8988T (cell line): ENCODE measurements around the gene KLRF1.

Experiments used
- DNase-seq: peaks from one replicate; pipeline ENCODE4 v3.0.0; 2011

The KLRF1 gene

GRCh38 chr12:9827209-9827888, at the start of gene KLRF1:
TSS of gene KLRF1 (plus strand) at chr12:9827481. CDS start at chr12:9827545, 64 bp downstream.
- DNase-seq: no peak

GRCh38 chr12:9779209-9779608, 48.1 kb upstream of the KLRF1 start:
- DNase-seq: no peak

- no peak for DNase-seq
Observed at GRCh38 chr12:9781360-9781759, 45.9 kb upstream of the KLRF1 start.

GRCh38 chr12:9782547-9783382, 44.5 kb upstream of the KLRF1 start:
- no peak for DNase-seq

GRCh38 chr12:9784326-9784725, 43.0 kb upstream of the KLRF1 start:
- DNase-seq: no peak

GRCh38 chr12:9784816-9785215, 42.5 kb upstream of the KLRF1 start:
- no peak for DNase-seq

GRCh38 chr12:9786726-9787717, 40.3 kb upstream of the KLRF1 start:
- no peak for DNase-seq

- DNase-seq: no peak
Observed at GRCh38 chr12:9792185-9792900, 34.9 kb upstream of the KLRF1 start.

- DNase-seq: no peak
Observed at GRCh38 chr12:9792961-9793617, 34.2 kb upstream of the KLRF1 start.

GRCh38 chr12:9793779-9794395, 33.4 kb upstream of the KLRF1 start:
- no peak for DNase-seq

GRCh38 chr12:9794484-9795093, 32.7 kb upstream of the KLRF1 start:
- no peak for DNase-seq

GRCh38 chr12:9795945-9796344, 31.3 kb upstream of the KLRF1 start:
- DNase-seq: no peak

GRCh38 chr12:9796346-9796745, 30.9 kb upstream of the KLRF1 start:
- DNase-seq: no peak

- no peak for DNase-seq
Observed at GRCh38 chr12:9796971-9797370, 30.3 kb upstream of the KLRF1 start.

GRCh38 chr12:9797722-9798619, 29.3 kb upstream of the KLRF1 start:
- DNase-seq: no peak

GRCh38 chr12:9799961-9800360, 27.3 kb upstream of the KLRF1 start:
- DNase-seq: no peak

GRCh38 chr12:9805883-9806282, 21.4 kb upstream of the KLRF1 start:
- no peak for DNase-seq

- no peak for DNase-seq
Observed at GRCh38 chr12:9806714-9807113, 20.6 kb upstream of the KLRF1 start.

GRCh38 chr12:9808504-9808903, 18.8 kb upstream of the KLRF1 start:
- DNase-seq: no peak

GRCh38 chr12:9809338-9809737, 17.9 kb upstream of the KLRF1 start:
- DNase-seq: no peak
